EL (cell line): ENCODE results near the gene CDC5L.
A peak's percentile ranks its signal among the peaks of the same experiment; 100 is the strongest.

Experiments used
- DNase-seq: peaks from one replicate; pipeline ENCODE4 v3.0.0-alpha.2; 2016

CDC5L gene

DNA sequence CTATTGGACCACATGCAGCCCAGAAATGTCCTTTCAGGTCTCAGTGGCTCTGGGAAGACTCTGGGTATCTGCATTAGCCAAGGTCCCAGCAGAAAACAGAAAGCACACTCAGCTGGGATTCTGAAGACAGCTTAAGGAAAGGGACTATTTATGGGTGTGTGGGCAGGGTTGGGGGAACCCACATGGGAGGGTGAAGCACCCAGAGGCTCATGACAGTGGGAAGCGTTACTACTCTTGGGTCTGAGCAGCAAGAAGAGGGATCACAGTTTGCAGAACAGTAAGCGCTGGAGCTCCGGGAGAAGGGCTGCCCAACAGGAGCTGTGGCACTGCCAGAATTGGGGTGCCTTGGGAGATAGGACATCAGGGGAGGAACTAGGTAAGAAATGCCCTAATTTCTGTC lies 12.4 kb upstream of the CDC5L start:
- no peak for DNase-seq

- DNase-seq = no peak
Observed at GRCh38 chr6:44377484-44377883, 10.0 kb upstream of the CDC5L start.

- DNase-seq = no peak
Observed at GRCh38 chr6:44377971-44378370, 9.5 kb upstream of the CDC5L start.

DNA sequence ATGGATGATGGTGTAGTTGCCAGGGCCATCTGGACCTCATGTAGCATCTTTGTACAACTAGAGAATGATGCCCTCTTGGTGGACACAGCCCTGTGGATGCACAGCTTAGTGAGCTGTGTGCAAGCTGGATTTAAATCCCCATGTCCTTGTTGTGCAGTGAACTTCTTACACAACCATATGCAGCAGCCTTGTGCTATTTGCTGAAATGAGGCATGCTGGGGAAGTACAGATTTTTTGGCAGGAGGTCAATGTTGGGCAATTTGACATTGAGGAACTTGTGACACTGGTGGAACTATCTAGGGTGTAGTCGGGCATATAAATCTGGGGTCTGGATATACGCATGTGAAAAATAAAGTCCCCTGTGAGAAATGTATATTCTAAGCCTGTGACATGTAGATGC lies 5.8 kb upstream of the CDC5L start:
- no peak for DNase-seq

GRCh38 chr6:44386364-44386928 lies 1.1 kb upstream of the CDC5L start:
- no peak for DNase-seq

- peak; percentile 42 for DNase-seq
Observed at GRCh38 chr6:44386929-44387345, 569 bp upstream of the CDC5L start.

DNA sequence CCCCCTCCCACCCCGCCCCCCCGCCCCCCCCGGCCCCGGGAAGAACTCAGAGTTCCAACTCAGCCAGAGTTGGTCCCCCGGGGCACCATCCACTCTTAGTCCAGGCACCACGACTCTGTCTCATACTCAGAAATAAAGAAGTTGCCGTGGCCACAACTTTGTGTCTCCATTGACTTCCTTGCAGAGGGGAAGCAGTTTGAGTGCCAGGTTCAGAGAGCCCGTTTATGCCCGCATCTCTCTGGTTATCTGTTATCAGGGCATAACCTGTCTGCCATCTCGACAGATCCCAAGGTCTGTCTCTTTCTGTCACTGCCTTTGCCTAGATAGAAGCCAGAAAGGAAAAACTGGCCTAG lies 605 bp downstream of the CDC5L start:
- no peak for DNase-seq

GRCh38 chr6:44388887-44389286 lies 1.4 kb downstream of the CDC5L start:
- no peak for DNase-seq

- no peak for DNase-seq
Observed at GRCh38 chr6:44390158-44390683, 2.7 kb downstream of the CDC5L start.

GRCh38 chr6:44395501-44395900 lies 8.0 kb downstream of the CDC5L start:
- DNase-seq = no peak

GRCh38 chr6:44396968-44397367 lies 9.5 kb downstream of the CDC5L start:
- no peak for DNase-seq

DNA sequence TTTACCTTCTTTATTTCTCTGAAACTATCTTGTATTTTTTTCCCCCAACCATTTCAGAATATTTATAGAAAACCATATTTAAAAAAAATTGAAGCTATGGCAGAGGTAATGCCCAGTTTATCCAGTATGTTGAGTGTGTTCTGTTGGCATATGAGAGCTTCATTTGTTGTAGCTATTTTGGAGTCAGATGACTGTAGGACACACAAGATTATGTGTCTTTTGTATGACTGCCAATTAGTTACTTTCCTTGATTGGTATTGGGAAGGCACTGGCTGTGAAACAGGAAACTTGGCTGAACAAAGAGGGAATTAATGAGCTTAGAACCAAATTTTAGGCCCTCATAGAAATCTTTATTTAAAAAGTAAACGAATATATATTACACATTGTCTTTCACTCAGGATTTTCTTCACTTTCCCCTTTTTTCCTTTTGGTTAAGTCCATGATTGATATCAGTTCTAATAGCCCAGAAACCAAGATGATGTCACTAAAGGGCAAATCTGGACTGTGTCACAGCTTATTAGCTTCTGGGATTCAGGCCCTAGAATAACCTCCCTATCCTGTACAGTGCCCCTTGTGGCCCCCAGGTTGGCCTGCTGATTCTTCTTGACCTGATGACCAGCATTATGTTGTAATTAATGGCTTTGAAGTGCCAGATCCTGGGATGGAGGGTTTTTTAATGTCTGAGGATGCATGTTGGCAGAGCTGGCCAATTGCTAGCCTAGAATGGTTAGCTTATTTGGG lies 10.1 kb downstream of the CDC5L start:
- DNase-seq = no peak

- no peak for DNase-seq
Observed at GRCh38 chr6:44399991-44400390, 12.5 kb downstream of the CDC5L start.

DNA sequence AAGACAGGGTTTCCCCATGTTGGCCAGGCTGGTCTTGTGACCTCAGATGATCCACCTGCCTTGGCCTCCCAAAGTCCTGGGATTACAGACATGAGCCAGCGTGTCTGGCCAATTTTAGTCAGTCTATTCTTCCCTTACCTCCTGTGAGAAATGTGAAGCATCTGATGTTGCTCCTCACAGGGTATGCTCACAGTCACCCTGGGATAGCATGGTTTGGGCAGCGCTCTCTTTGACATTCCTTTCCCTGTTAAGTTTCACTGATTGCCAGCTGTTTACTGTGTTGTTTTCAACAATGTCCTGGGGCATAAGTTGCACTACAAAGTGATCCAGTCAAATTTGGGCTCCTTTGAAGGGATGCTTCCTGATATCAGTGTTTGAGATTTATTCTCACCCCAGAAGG lies 13.1 kb downstream of the CDC5L start:
- DNase-seq = no peak

DNA sequence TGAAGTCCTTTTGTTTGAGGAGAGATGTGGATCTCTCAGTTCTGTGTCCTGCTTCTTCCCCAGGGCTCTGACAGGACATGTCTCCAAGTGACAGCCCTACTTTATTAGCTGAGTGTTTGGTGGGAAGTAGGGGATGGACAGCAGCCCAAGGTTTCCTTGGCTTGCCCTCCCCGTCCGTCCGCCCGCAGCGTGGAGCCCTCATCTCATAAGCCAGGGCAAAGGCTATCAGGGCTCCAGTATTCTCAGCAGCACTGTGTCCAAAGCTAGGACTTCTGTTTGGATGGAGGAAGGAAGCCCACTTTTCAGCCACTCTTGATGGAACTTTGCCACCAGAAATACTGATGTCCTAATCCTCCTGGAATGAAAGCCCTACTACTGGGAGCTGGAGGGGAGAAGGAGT lies 13.6 kb downstream of the CDC5L start:
- DNase-seq = peak; percentile 28

DNA sequence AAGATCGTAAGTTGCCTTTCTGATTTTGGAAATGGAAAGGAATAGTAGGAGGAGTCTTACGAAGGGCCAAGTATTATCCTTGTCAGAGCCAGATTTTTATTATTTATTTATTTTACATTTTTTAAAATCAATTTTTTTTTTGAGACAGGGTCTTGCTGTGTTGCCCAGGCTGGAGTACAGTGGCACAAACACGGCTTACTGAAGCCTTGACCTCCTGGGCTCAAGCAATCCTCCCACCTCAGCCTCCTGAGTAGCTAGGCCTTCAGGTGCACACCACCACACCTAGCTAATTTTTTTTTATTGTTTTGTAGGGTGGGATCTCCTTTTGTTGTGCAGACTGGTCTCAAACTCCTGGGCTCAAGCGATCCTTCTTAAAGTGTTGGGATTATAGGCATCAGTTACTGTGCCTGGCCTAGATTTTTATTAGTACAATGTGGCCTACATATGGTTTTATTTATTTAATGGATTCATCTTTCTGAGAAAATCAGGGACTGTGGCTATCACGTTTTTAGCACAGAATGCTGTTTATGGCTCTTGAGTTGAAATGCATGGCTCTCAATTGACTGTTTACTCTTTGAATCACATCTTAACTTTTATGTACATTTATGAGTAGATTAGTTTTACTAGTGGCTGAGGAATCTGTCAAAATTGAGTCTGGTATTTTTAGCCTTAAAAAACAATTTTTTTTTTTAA lies 16.7 kb downstream of the CDC5L start:
- DNase-seq = no peak

DNA sequence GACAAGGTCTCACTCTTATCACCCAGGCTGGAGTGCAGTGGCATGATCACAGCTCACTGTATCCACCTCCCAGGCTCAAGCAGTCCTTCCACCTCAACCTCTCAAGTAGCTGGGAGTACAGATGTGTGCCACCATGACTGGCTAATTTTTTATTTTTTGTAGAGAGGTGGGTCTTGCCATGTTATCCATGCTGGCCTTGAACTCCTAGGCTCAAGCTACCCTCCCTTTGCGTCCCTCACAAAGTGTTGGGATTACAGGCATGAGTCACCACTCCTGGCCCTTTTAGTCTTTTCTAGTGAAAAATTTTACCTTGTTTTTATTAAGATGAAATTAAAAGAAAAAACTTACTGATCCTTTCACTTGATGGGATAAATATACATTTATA lies 17.2 kb downstream of the CDC5L start:
- DNase-seq = no peak

DNA sequence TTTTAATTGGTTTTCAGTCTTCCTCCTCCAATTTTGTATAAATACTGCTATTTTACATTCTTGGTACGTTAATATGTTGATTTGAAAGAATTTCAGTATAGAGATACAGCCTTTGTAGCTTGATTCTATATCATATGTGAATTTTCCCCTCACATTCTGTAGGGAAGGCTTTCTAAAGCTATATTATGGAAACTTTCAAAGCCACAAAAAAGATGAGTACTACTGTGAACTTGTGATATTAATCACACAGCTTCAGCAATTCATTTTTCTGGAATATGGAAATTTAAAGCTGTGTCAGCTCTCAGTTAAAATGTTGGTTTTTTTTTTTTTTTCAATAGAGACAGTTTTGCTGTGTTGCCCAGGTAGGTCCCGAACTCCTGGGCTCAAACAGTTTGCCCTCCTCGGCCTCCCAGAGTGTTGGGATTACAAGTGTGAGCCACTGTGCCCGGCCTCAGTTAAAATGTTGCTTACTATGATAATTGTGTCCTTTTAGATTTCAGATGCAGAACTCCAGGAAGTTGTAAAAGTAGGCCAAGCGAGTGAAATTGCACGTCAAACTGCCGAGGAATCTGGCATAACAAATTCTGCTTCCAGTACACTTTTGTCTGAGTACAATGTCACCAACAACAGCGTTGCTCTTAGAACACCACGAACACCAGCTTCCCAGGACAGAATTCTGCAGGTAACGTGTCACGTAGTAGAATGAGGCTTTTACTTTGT lies 20.6 kb downstream of the CDC5L start:
- DNase-seq = no peak

DNA sequence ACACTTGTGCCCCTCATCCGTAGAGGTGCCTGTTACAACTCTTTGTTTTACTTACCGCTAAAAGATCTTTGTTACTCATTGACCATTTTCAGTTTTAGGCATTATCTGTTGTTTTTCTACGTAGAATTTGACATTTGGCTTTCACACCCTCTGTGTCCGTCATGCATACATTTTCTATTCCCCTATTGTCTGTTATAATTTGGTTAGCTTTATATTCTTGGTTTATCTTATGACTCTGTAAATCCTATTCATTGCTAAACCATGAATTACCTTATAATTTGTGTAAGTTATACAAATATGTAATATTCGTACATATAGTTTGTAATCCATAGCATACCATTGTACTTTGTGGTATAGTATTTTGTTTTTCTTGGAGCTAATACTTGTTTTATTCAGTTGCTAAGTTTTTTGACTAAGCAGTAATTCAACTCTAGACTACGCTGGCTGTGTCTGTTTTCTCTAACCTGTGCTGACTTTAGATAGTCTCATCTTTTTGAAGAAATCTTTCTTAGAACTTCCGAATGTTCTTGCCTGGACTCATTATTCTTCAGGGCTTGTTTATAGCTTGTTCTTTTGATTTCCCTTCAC lies 21.8 kb downstream of the CDC5L start:
- no peak for DNase-seq

DNA sequence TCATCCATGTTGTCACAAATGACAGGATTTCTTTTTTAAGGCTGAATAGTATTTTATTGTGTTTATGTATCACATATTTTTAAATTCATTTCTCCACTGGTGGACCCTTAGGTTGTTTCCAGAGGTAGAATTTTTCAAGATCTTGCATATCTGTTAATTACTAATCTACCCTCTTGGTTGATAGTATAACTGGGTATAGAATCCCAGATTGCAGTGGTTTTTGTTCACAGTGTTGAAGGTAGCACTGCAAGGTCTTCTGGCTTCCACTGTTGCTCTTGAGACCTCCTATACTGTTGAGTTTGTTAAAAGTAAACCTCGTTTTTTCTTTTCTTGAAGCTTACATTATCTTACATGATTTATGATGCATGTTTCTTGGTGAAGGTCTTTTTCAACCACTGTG lies 22.9 kb downstream of the CDC5L start:
- DNase-seq = no peak

DNA sequence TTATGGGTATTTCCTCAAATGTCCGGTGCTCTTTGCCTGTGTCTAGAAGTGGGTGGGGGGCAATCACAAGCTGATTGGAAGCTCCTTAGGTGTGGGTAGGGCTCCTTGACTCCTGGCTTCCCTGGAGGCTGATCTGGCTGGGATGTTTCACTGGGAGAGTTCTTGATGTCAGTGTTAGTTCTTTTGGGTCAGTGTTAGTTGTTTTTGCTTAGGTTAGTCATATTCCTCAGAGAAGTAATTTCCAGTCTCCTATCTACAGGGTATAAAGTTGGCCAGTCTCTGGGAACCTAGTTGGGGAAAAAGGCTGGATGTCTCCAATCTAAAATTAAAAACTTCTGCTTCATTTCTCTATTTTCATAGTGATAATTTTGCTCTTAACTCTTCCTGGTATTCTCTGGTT lies 23.6 kb downstream of the CDC5L start:
- DNase-seq = no peak

DNA sequence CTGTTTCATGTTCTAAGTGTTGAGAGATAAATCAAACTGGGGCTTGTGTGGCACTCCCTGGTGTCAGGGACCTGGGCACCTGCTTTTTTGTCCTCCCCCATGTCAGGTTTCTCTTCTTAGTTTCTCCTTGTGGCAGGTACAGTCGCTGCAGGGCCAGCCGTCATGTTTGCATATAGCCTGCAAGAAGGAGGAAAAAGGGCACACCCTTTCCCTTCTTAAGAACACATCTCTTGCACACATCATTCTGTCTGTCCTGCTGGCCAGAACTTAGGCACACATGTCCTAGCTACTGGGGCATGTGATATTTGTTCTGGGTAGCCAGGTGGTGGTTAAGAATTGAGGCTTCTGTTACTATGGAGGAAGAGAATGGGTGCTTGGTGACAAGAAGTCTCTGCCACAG lies 27.9 kb downstream of the CDC5L start:
- no peak for DNase-seq

- peak; percentile 59 for DNase-seq
Observed at GRCh38 chr6:44415873-44416502, 28.5 kb downstream of the CDC5L start.
